Heart right ventricle (tissue), 16 donors: ENCODE data around the gene LMO7. TPM values are rescaled to one million over a fixed set of nuclear protein-coding genes. Genes with fewer than 3 reads are reported as not detected.
A peak's percentile ranks its signal among the peaks of the same experiment; 100 is the strongest.

Experiments
- ATAC-seq, 8 donors: fragments of 200-7000 bp; cut with Tn5 transposase; one replicate each; pipeline ENCODE4 v1.9.1; 2020; ENCODE audit warnings: mild to moderate bottlenecking in 8 of 8, moderate library complexity in 8 of 8, moderate number of reproducible peaks in 1 of 8
- DNase-seq, 2 donors: peaks; one replicate each; pipeline ENCODE4 v3.0.0-alpha.2; 2020
- H3K27ac ChIP-seq, 10 donors: fragments of 200-600 bp; sonication (generic) in 2 of 10; one replicate each; pipeline versions ENCODE4 v1.5.0 to v1.8.0; 2020 to 2022; ENCODE audit warnings: mild to moderate bottlenecking in 3 of 10
- H3K27me3 ChIP-seq, 7 donors: fragments of 200-600 bp; one replicate each; pipeline ENCODE4 v1.8.0; 2021 to 2022; ENCODE audit warnings: mild to moderate bottlenecking in 2 of 7
- H3K36me3 ChIP-seq, 9 donors: fragments of 200-600 bp; sonication (generic) in 1 of 9; one replicate each; pipeline versions ENCODE4 v1.5.0 to v1.8.0; 2020 to 2022; ENCODE audit warnings: mild to moderate bottlenecking in 2 of 9
- H3K4me1 ChIP-seq, 9 donors: fragments of 200-600 bp; sonication (generic) in 1 of 9; one replicate each; pipeline versions ENCODE4 v1.5.0 to v1.8.0; 2020 to 2022; ENCODE audit warnings: mild to moderate bottlenecking in 4 of 9
- H3K4me3 ChIP-seq, 10 donors: fragments of 200-600 bp; sonication (generic) in 2 of 10; one replicate each; pipeline versions ENCODE4 v1.5.0 to v1.8.0; 2020 to 2022; ENCODE audit warnings: mild to moderate bottlenecking in 7 of 10, moderate library complexity in 2 of 10
- H3K9me3 ChIP-seq, 11 donors: fragments of 200-600 bp in 10 of 11; sonication (generic) in 2 of 11; one replicate each; pipeline versions ENCODE4 v1.5.0 to v1.8.0; 2013 to 2022; ENCODE audit warnings: mild to moderate bottlenecking in 2 of 11, control low read depth in 1 of 11, moderate library complexity in 1 of 11
- WGBS, 2 donors: extraction: QIAGEN DNeasy Blood & Tissue Kit; methylation state at CpG; one replicate each; pipeline ENCODE4 v1.1.7; 2013; ENCODE audit warnings: inconsistent platforms in 1 of 2; 5-methylcytosine and 5-hydroxymethylcytosine counted together
- intact Hi-C, 10 donors: fragments of 100-400 bp; cut with DNase I; formaldehyde crosslinking; loops; one replicate each; pipeline versions ENCODE4 v1.11.1 to v1.14.2; 2022
- polyA plus RNA-seq, 2 donors: library from polyadenylated mRNA; stranded (reverse); fragments of 200-250 nt; gene quantifications; one replicate each; pipeline ENCODE4 v1.2.3, GENCODE V29; 2013
- total RNA-seq, 10 donors: library from RNA; stranded (reverse); fragmentation: NEBNext Ultra II Directional in 3 of 10; extraction: Animal tissue kit (Norgen Biotek cat#: 25700) in 3 of 10; gene quantifications; one replicate each; pipeline versions ENCODE4 v1.2.1 to v1.2.4, GENCODE V29; 2021 to 2023
- TF ChIP-seq, protein P1 (sequence below), 9 donors: fragments of 200-600 bp; sonication (generic) in 2 of 9; IDR thresholded peaks; one replicate each; pipeline versions ENCODE4 v1.5.0 to v1.8.0; 2021 to 2022; ENCODE audit warnings: antibody characterized with exemption in 9 of 9, mild to moderate bottlenecking in 5 of 9, moderate library complexity in 1 of 9
- donor health status: Arrhythmogenic right ventricular cardiomyopathy.
- donor health status: ischemic (EF 13 %, LVEDD 7.1; RV severe dilation, severe dysfunction).
- donor health status: healthy with polysubstance abuse.
- donor health status: DM: no; HTN: yes; CAD: no.
- donor health status: DM: no; HTN: no; CAD: no.
- donor health status: ischemic (EF 25% LVEDD 6.9; RV normal size, moderate dysfunction).
- donor health status: ischemic (EF 25% LVEDD 5.7; RV mildly dilated, moderate dysfunction).
- donor health status: healthy.
- donor health status: DM: yes; HTN: yes; CAD: no.
- donor health status: Ischemic cardiomyopathy.
- donor health status: ischemic (EF 35%, LVEDD 5.7; RV mildly dilated, moderate dysfunction).
- donor health status: nonischemic (EF 11% LVEDD 7.7; RV severe dilation, severe dysfunction).
- donor health status: DM: yes; HTN: yes; CAD: no.
- donor health status: PGD.
- donor health status: ischemic (EF 29% LVEDD 5.4; RV normal size, mild dysfunction).
- donor health status: nonischemic (EF 23%, LVEDD 6.1; RV moderate dilation, normal function).

Gene LMO7
- total and polyA plus RNA-seq, 12 donors: 147 to 600 (median 504) TPM

DNA sequence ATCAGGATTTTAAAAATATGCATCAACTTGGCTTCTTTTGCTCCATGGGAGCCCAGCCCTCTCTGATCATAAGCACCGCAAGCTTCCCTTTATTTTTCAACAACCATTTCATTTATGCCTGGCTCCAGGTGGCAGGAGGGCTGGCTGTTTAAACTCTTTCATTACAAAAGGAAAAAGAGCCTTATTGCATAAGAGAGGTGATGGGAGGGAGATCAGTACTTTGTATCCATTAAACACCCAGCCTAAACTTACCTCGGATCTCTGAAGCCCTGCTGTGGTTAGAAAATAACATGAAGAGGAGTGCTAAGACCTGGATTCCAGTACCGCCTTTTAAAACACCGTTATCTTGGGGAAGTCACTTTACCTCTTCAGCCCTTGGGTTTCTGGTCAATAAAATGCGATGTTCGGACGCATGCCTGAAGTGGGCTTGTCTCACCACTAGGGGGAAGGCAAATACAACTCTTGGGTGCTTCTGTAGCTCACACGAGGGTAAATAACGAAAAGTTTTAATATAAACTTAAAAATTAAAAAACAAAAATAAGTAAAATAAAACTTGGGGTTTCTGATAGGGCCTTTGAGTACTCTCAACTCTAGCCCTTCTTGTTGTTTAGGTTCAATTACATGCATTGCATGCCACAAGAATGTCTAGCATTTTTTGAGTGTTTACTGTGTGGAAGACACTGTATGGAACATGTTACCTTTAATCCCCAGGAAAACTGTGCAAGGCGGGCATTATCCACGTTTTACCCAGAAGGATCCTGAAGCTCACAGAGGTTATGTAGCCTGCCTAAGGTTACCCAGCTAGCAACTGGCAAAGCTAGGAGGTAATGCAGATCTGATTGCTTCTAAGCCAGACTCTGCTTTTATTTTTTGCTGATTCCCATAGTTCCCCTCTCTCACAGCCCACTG is 240.3 kb downstream of the LMO7 start:
- Histone ChIP-seq H3K4me1 (peaks cover 0 to 7% (median 0%) of the 10 kb centered on the region in 9 donors), H3K4me3 (no peak overlapping the region), H3K27me3 (no peaks in the 10 kb centered on the region), H3K27ac (no peak overlapping the region), H3K9me3 (no peaks in the 10 kb centered on the region), H3K36me3 (no peaks in the 10 kb centered on the region)
- ATAC-seq (peak; percentile 71 to 92 (median 87)), DNase-seq (peak in 1 of 2 donors; percentile 64)
- intact Hi-C loops: loop anchor here (1.0 to 10.0 kb wide), 12 partner anchors 138 to 1108 kb away; no protein-coding TSS in a partner anchor
- TF ChIP-seq, protein P1, sequence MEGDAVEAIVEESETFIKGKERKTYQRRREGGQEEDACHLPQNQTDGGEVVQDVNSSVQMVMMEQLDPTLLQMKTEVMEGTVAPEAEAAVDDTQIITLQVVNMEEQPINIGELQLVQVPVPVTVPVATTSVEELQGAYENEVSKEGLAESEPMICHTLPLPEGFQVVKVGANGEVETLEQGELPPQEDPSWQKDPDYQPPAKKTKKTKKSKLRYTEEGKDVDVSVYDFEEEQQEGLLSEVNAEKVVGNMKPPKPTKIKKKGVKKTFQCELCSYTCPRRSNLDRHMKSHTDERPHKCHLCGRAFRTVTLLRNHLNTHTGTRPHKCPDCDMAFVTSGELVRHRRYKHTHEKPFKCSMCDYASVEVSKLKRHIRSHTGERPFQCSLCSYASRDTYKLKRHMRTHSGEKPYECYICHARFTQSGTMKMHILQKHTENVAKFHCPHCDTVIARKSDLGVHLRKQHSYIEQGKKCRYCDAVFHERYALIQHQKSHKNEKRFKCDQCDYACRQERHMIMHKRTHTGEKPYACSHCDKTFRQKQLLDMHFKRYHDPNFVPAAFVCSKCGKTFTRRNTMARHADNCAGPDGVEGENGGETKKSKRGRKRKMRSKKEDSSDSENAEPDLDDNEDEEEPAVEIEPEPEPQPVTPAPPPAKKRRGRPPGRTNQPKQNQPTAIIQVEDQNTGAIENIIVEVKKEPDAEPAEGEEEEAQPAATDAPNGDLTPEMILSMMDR (IDR thresholded peaks at IDR 0.05): peak; percentile 87 to 95 (median 89)
- WGBS, 2 donors: 15 to 17% methylated on average over 11 of the region's 11 CpGs

DNA sequence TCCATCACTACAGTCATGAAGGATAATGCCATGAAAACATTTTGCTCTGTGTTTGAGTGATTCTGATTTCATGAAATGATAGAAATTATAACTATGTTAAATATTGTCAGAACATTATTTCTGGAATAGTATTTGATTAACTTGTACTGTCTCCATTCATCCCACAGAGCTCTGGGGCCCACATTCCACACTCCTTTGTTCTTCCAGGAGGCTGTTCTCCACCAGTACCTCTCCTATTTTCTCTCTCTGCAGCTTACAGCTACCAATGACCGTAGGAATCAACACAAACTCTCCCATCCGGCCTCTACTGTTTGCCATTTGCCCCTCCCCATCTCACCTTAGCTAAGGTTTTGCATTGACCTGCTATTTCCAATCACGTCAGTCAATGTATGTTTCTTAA is 240.9 kb downstream of the LMO7 start:
- ATAC-seq: no peak
- intact Hi-C loops: loop anchor here (2.0 to 10.0 kb wide), 10 partner anchors 138 to 1108 kb away; no protein-coding TSS in a partner anchor

DNA sequence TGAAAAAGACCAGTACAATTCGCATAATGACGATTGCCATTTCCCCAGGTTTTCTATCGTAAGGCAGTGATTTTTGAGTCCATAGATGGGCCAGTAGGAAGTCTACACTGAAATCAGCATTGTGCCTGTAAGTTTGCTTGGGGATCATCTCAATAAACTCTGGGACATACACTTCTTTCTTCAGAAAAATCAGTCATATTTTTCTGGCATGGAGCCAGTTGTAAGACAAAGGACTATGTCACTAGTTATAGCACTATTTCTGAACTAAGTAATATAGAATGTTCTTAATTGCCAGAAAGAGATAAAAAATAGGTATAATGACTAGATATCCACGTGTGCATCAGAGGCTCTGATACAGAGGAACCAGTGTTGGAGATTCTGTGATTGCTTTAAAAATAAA is 243.5 kb downstream of the LMO7 start:
- H3K4me3 ChIP-seq: no peak overlapping the region
- no peaks in the 10 kb centered on the region for H3K27me3 ChIP-seq
- H3K4me1 ChIP-seq: peaks cover 0 to 7% (median 0%) of the 10 kb centered on the region in 9 donors
- DNase-seq (no peak), ATAC-seq (no peak)
- no peak overlapping the region for H3K27ac ChIP-seq
- H3K9me3 ChIP-seq: no peaks in the 10 kb centered on the region
- TF ChIP-seq, protein P1 (IDR thresholded peaks at IDR 0.05): no peak
- H3K36me3 ChIP-seq: no peaks in the 10 kb centered on the region
- 89 to 90% methylated on average over 4 of the region's 4 CpGs for WGBS, 2 donors
- intact Hi-C loops: loop anchor here in 9 of 10 donors (2.0 to 10.0 kb wide), 8 partner anchors 135 to 1105 kb away; no protein-coding TSS in a partner anchor

More for the DNA sequence above, 240.9 kb downstream of the LMO7 start:
- H3K36me3 ChIP-seq: no peaks in the 10 kb centered on the region
- H3K4me3 ChIP-seq: no peak overlapping the region
- H3K27ac ChIP-seq: no peak overlapping the region
- WGBS, 2 donors: 91 to 97% methylated on average over 3 of the region's 3 CpGs
- no peak for DNase-seq
- peaks cover 0 to 7% (median 0%) of the 10 kb centered on the region in 9 donors for H3K4me1 ChIP-seq
- no peaks in the 10 kb centered on the region for H3K27me3 ChIP-seq
- TF ChIP-seq, protein P1 (IDR thresholded peaks at IDR 0.05): no peak
- H3K9me3 ChIP-seq: no peaks in the 10 kb centered on the region

DNA sequence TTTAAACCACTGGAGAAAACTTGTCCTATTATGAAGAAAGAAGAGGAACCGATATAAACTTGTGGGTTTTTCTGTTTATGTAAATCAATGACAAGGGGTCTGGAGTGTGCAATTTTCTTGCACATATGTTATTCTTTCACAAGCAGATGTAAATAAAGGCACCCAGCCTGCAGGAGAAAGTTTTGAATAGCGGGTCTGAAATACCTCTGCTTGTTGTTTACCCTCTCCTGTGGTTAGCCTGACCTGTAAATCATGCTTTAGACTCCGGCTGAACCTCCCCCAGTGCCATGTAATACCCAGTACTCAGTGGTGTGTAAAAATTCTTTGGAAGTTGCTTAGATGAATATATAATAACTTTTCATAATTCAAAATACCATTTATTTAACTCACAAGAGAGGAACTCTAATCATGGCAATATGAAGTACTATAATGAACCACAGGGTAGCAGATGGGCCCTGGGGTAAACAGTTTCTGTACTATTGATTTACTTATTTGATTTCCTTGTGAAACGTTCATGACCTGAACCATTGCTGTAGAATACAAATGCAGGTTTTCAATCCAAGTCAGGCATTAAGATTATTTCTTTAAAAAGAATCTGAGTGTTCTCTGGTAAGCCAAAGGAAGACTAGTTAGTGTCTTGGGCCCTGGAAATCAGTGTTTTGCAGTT is 245.1 kb downstream of the LMO7 start:
- Histone ChIP-seq H3K4me3 (no peak overlapping the region), H3K27ac (no peak overlapping the region), H3K27me3 (no peaks in the 10 kb centered on the region), H3K4me1 (peaks cover 0 to 6% (median 0%) of the 10 kb centered on the region in 9 donors), H3K36me3 (no peaks in the 10 kb centered on the region), H3K9me3 (no peaks in the 10 kb centered on the region)
- 79 to 92% methylated on average over 4 of the region's 4 CpGs for WGBS, 2 donors
- TF ChIP-seq, protein P1 (IDR thresholded peaks at IDR 0.05): no peak
- ATAC-seq (no peak), DNase-seq (no peak)
- intact Hi-C loops: no loop called here
